Transverse colon (tissue), 4 donors: ENCODE results near the gene KRTAP10-1. TPM values are rescaled to one million over a fixed set of nuclear protein-coding genes. Genes with fewer than 3 reads are reported as not detected.

ENCODE experiments used
- DNase-seq: peaks from one replicate; pipeline ENCODE4 v3.0.0-alpha.2; 2019
- H3K27ac ChIP-seq, 4 donors: fragments of 200-600 bp; sonication (generic); 2 replicates each; pipeline ENCODE4 v1.5.1; 2016 to 2018; ENCODE audit warnings: inconsistent platforms in 4 of 4
- H3K27me3 ChIP-seq: fragments of 200-600 bp; sonication (generic); 2 replicates; pipeline ENCODE4 v1.5.1; 2017; ENCODE audit warnings: inconsistent platforms
- H3K36me3 ChIP-seq, 4 donors: fragments of 200-600 bp; sonication (generic); 2 replicates each; pipeline ENCODE4 v1.5.1; 2017 to 2019; ENCODE audit warnings: inconsistent platforms in 4 of 4
- H3K4me1 ChIP-seq, 4 donors: fragments of 200-600 bp; sonication (generic); 2 replicates each; pipeline ENCODE4 v1.5.1; 2017 to 2020; ENCODE audit warnings: inconsistent platforms in 4 of 4
- H3K4me3 ChIP-seq, 4 donors: fragments of 200-600 bp; sonication (generic); 1 replicate in 1 of 4; 2 replicates in 3 of 4; pipeline versions ENCODE4 v1.5.1 to v1.6.1; 2017 to 2019; ENCODE audit warnings: inconsistent platforms in 4 of 4
- H3K9me3 ChIP-seq, 2 donors: fragments of 200-600 bp; sonication (generic); 2 replicates each; pipeline ENCODE4 v1.5.1; 2017 to 2019; ENCODE audit warnings: inconsistent platforms in 2 of 2
- CTCF ChIP-seq, 5 experiments: fragments of 200-600 bp in 3 of 5; fragments of 450-650 bp in 2 of 5; sonication (generic) in 3 of 5; IDR thresholded peaks; 1 replicate in 2 of 5; 2 replicates in 3 of 5; pipeline ENCODE4 v1.5.1; 2016 to 2017; ENCODE audit warnings: antibody characterized with exemption in 5 of 5, inconsistent platforms in 3 of 5, mild to moderate bottlenecking in 2 of 5, moderate library complexity in 1 of 5
- EP300 ChIP-seq: sonication (generic); formaldehyde crosslinking; IDR thresholded peaks from one replicate; pipeline ENCODE4 v1.6.1; 2017; ENCODE audit warnings: antibody characterized with exemption, low read depth
- POLR2A ChIP-seq: fragments of 450-650 bp; IDR thresholded peaks from one replicate; pipeline ENCODE4 v1.6.1; 2016; ENCODE audit warnings: antibody characterized with exemption, mild to moderate bottlenecking, moderate library complexity
- POLR2AphosphoS5 ChIP-seq, 3 donors: sonication (generic); formaldehyde crosslinking; IDR thresholded peaks; one replicate each; pipeline ENCODE4 v1.6.1; 2016; ENCODE audit warnings: antibody characterized with exemption in 3 of 3
- WGBS, 2 donors: methylation state at CpG; one replicate each; pipeline ENCODE4 v1.1.5; 2018; ENCODE audit warnings: low coverage in 1 of 2; 5-methylcytosine and 5-hydroxymethylcytosine counted together
- in situ Hi-C, 4 donors: fragments of 200-750 bp; cut with MboI; loops; one replicate each; pipeline versions ENCODE4 v1.15.0 to v1.15.1; 2017; ENCODE audit warnings: low sequenced_read_pairs in 3 of 4, low pct_ligation_motif_present in 1 of 4, low pct_unique_long_range_greater_than_20kb in 1 of 4
- intact Hi-C: fragments of 100-400 bp; cut with DNase I; formaldehyde crosslinking; loops from one replicate; pipeline ENCODE4 v1.15.1; 2023; ENCODE audit warnings: low total_unique reads
- total RNA-seq, 4 donors: library from RNA; depleted of rRNA; stranded (reverse); fragments of >200 nt; gene quantifications; one replicate each; pipeline ENCODE4 v1.1.0, GENCODE V29; 2016

KRTAP10-1 gene
- total RNA-seq, 4 donors from 2014 or later, result not detected

DNA sequence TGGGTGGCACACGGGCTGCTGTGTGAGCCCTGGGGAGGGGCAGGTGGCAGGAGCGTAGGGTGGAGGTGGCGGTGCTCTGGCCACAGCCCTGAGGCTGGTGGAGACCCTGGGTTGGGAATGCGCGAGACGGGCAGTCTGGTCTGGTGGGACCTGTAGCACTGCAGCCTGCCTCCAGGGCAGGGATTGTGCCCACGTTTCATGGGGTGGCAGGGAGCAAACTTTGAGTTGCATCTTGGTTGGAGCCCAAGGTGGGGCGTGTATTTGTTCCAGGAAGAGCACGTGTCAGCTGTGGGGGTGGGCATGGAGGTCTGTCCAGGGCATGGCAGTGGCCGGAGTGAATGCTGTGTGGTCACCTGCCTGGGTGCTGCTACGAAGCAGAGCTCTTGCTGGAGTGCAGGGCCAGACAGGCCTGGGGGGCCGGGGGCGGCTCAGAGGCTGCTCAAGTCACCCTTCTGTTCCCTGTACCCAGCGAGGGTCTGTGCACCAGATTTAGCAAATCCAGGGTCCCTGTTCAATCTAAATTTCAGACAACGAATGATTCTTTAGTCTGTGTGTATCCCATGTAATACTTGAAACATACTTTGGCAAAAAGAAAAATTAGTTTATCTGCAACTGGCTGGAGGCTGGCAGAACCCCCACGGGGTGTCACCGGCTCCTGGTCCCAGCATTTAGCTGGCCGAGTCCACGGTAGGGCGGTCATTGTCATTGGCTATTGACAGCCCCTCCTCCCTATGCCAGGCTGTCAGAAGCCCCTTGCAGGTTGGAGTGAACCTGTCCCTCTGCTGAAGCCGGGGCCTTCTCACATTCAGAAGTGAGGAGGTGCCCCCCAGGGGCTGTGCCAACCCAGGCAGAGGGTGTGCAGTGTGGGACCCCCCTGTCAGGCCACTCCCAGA lies 27.3 kb downstream of the KRTAP10-1 start:
- H3K9me3 ChIP-seq, result no peaks in the 10 kb centered on the region
- DNase-seq, result no peak
- TF ChIP-seq POLR2AphosphoS5 (IDR thresholded peaks at IDR 0.05) (no peak), CTCF (IDR thresholded peaks at IDR 0.05) (no peak), POLR2A (no peak)
- no peak overlapping the region for H3K27ac ChIP-seq
- peaks cover 0 to 6% (median 3%) of the 10 kb centered on the region in 4 donors for H3K4me1 ChIP-seq
- intact Hi-C loops (no loop called here), in situ Hi-C loops (loop anchor here in 2 of 4 donors (10.0 to 25.0 kb wide), 2 partner anchors 275 to 282 kb away; no protein-coding TSS in a partner anchor)
- H3K27me3 ChIP-seq, result peaks cover 18% of the 10 kb centered on the region
- WGBS, 2 donors, result 67 to 77% methylated on average over 1 to 21 of the region's 21 CpGs
- H3K36me3 ChIP-seq, result no peaks in the 10 kb centered on the region
- H3K4me3 ChIP-seq, result no peak overlapping the region

DNA sequence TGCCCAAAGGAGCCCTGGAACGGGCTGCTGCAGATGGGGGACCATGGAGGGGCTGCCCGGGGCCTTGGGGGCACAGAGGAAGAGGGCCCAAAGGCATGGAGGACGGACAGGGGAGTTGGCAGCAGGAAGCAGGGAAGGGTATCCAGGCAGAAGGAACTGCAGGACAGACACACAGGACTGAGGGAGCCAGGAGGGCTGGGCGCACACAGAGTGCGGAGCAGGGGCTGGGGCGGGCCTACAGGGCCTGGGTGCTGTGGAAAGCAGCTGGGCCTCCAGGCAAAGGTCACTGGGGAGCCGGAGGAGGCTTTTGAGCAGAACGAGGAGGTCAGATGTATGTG lies 28.1 kb downstream of the KRTAP10-1 start:
- H3K27me3 ChIP-seq, result peaks cover 19% of the 10 kb centered on the region
- DNase-seq, result no peak
- H3K4me3 ChIP-seq, result no peak overlapping the region
- intact Hi-C loops, result no loop called here
- H3K4me1 ChIP-seq, result peaks cover 0 to 6% (median 3%) of the 10 kb centered on the region in 4 donors
- no peaks in the 10 kb centered on the region for H3K36me3 ChIP-seq
- no peak for TF ChIP-seq POLR2AphosphoS5 (IDR thresholded peaks at IDR 0.05)
- no peak for TF ChIP-seq EP300
- no peak for TF ChIP-seq POLR2A
- TF ChIP-seq CTCF (IDR thresholded peaks at IDR 0.05), result no peak
- 75 to 88% methylated on average over 2 to 8 of the region's 8 CpGs for WGBS, 2 donors
- H3K9me3 ChIP-seq, result no peaks in the 10 kb centered on the region
- in situ Hi-C loops, result loop anchor here in 2 of 4 donors (10.0 to 25.0 kb wide), 2 partner anchors 275 to 283 kb away; no protein-coding TSS in a partner anchor
- H3K27ac ChIP-seq, result no peak overlapping the region

DNA sequence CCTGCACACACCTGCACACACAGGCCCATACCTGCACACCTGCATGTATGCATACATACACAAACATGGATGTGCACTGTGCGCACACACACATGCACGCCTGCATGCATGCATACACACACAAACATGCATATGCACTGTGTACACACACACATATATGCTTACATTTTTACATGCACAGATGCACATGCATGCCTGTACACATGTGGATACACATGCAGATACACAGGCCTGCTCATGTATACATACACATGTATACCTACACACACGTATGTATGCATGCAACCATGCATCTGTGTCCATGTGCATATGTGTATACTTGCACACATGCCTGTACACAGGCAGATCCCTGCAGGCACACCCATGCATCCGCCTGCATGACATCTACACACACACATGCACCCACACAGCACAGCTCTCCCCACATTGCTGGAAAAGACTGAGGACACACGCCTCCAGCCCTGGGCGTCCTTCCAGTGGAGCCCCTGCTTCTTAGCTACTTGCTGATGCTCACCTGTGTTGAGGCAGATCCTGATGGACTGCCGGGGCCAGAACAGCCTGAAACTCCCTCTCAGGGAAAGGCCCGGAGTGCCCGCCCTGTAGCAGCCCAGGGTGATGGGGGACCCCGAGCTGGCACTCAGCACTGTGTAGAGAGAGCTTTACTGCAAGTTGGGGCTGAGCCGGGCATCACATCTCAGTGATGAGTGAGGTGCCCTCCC lies 28.6 kb downstream of the KRTAP10-1 start:
- 67 to 89% methylated on average over 1 to 11 of the region's 11 CpGs for WGBS, 2 donors
- Histone ChIP-seq H3K27ac (no peak overlapping the region), H3K27me3 (peaks cover 19% of the 10 kb centered on the region), H3K36me3 (no peaks in the 10 kb centered on the region), H3K4me1 (peaks cover 0 to 6% (median 3%) of the 10 kb centered on the region in 4 donors), H3K9me3 (no peaks in the 10 kb centered on the region), H3K4me3 (no peak overlapping the region)
- no peak for TF ChIP-seq POLR2AphosphoS5 (IDR thresholded peaks at IDR 0.05)
- no peak for TF ChIP-seq CTCF (IDR thresholded peaks at IDR 0.05)
- no peak for TF ChIP-seq EP300
- no peak for TF ChIP-seq POLR2A
- intact Hi-C loops (no loop called here), in situ Hi-C loops (loop anchor here in 2 of 4 donors (10.0 to 25.0 kb wide), 2 partner anchors 276 to 283 kb away; no protein-coding TSS in a partner anchor)
- no peak for DNase-seq

DNA sequence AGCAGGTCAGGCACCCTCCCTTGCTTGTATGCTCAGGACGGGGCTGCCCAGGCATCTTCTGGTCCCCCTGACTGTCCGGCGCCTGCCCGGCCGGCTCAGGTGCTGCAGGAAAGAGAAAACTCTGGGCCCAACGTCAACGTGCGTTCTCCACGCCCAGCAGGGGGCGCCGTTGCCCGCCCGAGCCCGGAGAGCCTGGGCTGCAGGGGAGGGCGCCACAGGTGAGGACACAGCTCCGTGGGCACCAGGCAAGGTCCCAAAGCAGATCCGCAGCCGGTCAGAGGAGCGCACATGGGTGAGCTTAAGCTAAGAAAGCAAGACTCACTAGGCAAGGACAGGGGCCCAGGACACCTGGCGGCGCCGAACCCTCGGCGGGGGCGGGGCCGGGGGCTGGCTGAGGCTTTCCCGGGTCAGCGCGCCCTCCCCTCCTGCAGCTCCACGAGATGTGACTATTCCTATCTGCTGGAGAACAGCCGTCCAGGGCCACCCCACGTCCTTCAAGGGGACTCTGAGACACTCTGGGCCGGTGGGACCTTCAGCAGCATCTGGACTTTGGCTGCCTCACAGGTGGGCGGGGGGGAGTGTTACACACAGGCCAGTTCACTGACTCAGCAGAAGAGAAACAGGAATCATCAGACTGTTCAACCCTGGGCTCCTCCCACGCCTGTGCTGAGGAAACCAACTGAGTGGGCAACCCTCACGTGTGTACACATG lies 29.3 kb downstream of the KRTAP10-1 start:
- in situ Hi-C loops (loop anchor here in 2 of 4 donors (10.0 to 25.0 kb wide), 2 partner anchors 277 to 284 kb away; no protein-coding TSS in a partner anchor), intact Hi-C loops (loop anchor here (1.0 kb wide), 1 partner anchor 272 kb away; no protein-coding TSS in a partner anchor)
- H3K4me3 ChIP-seq, result peak overlapping the region in 1 of 4 donors; percentile 27

More for the DNA sequence above, 29.3 kb downstream of the KRTAP10-1 start:
- Histone ChIP-seq H3K27ac (no peak overlapping the region), H3K9me3 (no peaks in the 10 kb centered on the region), H3K4me1 (peaks cover 0 to 6% (median 3%) of the 10 kb centered on the region in 4 donors), H3K27me3 (peaks cover 19% of the 10 kb centered on the region), H3K36me3 (no peaks in the 10 kb centered on the region)
- 14% methylated on average over 17 of the region's 36 CpGs; no CpG with 5 or more reads in 1 of the 2 donors for WGBS, 2 donors
- DNase-seq, result peak; percentile 75
- TF ChIP-seq CTCF (IDR thresholded peaks at IDR 0.05) (peak; percentile 79 to 88 (median 84)), EP300 (no peak)
